Amygdala (tissue), 56 donors: ENCODE data around the gene SHISA9.
"Not testable (repeated sequence)": the region's sequence is repeated elsewhere in the genome, so short reads cannot be mapped to it uniquely, and the experiment has no call there.

ENCODE experiments used
- DNase-seq, 56 donors: peaks; one replicate each; lab custom pipeline; 2025; lab: John Stamatoyannopoulos, UW

Gene SHISA9

GRCh38 chr16:12899529-12900143 lies 1.8 kb upstream of the SHISA9 start:
- peak in 3 of 56 donors; percentile 8 to 22 (median 12) for DNase-seq

GRCh38 chr16:12900156-12900555 lies 1.2 kb upstream of the SHISA9 start:
- no peak for DNase-seq

GRCh38 chr16:12900599-12901203 lies 697 bp upstream of the SHISA9 start:
- DNase-seq: peak in 5 of 56 donors; percentile 7 to 50 (median 34)

- peak in 19 of 56 donors; percentile 10 to 50 (median 28) for DNase-seq
Measured at GRCh38 chr16:12901204-12901596, 198 bp upstream of the SHISA9 start.

- DNase-seq: peak in 10 of 56 donors; percentile 5 to 49 (median 18)
Measured at GRCh38 chr16:12902511-12903372, 1.3 kb downstream of the SHISA9 start.

GRCh38 chr16:12903407-12904328 lies 2.3 kb downstream of the SHISA9 start:
- no peak for DNase-seq

- DNase-seq: peak in 1 of 56 donors; percentile 13
Measured at GRCh38 chr16:12904329-12904671, 2.9 kb downstream of the SHISA9 start.

- peak in 1 of 56 donors; percentile 5 for DNase-seq
Measured at GRCh38 chr16:12906271-12906670, 4.9 kb downstream of the SHISA9 start.

GRCh38 chr16:12906765-12907516 lies 5.5 kb downstream of the SHISA9 start:
- no peak for DNase-seq

- DNase-seq: no peak
Measured at GRCh38 chr16:12907670-12908233, 6.4 kb downstream of the SHISA9 start.

GRCh38 chr16:12917246-12917645 lies 15.8 kb downstream of the SHISA9 start:
- no peak for DNase-seq

- DNase-seq: no peak
Measured at GRCh38 chr16:12917653-12918052, 16.3 kb downstream of the SHISA9 start.

- DNase-seq: no peak
Measured at GRCh38 chr16:12920739-12921138, 19.3 kb downstream of the SHISA9 start.

GRCh38 chr16:12923640-12924039 lies 22.2 kb downstream of the SHISA9 start:
- not testable (repeated sequence) for DNase-seq

GRCh38 chr16:12925026-12925800 lies 23.8 kb downstream of the SHISA9 start:
- DNase-seq: no peak

GRCh38 chr16:12927591-12927990 lies 26.2 kb downstream of the SHISA9 start:
- DNase-seq: no peak

- DNase-seq: no peak
Measured at GRCh38 chr16:12930881-12931280, 29.5 kb downstream of the SHISA9 start.

GRCh38 chr16:12936391-12936790 lies 35.0 kb downstream of the SHISA9 start:
- peak in 1 of 56 donors; percentile 3 for DNase-seq

- DNase-seq: no peak
Measured at GRCh38 chr16:12941896-12942295, 40.5 kb downstream of the SHISA9 start.
